Omental fat pad (tissue), 4 donors: ENCODE data around the gene COBLL1. TPM values are rescaled to one million over a fixed set of nuclear protein-coding genes. Genes with fewer than 3 reads are reported as not detected.

ENCODE experiments used
- ATAC-seq: fragments of 150-250 bp; one replicate; pipeline ENCODE4 v1.9.1; 2016; ENCODE audit warnings: mild to moderate bottlenecking, moderate library complexity; ENCODE audit not compliant: low FRiP score
- DNase-seq: peaks from one replicate; pipeline ENCODE4 v3.0.0-alpha.2; 2019; ENCODE audit warnings: low spot score
- total RNA-seq, 4 donors: library from RNA; depleted of rRNA; stranded (reverse); fragments of >200 nt; gene quantifications; one replicate each; pipeline ENCODE4 v1.1.0, GENCODE V29; 2016
- TF ChIP-seq, protein P1 (sequence below), 3 donors: fragments of 450-650 bp; IDR thresholded peaks; one replicate each; pipeline ENCODE4 v1.5.1; 2016 to 2017; ENCODE audit warnings: antibody characterized with exemption in 3 of 3, mild to moderate bottlenecking in 3 of 3, moderate library complexity in 2 of 3

The COBLL1 gene
- total RNA-seq, 4 donors from 2014 or later: 38.1 to 114 (median 68.5) TPM

DNA sequence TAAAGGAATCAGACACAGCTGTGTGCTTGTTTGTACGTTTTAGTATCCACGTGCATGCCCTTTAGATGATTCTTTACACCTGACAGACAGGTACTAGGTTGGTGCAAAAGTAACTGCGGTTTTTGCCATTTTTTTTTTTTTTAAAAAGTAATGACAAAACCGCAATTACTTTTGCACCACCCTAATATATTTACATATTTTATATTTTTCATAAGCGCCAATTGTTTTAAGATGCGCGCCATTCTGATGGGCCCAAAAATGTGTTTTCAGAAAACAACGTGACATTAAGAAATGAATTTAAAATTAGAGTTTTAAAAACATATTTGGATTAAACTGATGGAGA, 972 bp upstream of the COBLL1 start:
- DNase-seq (no peak), ATAC-seq (no peak)
- TF ChIP-seq, protein P1, sequence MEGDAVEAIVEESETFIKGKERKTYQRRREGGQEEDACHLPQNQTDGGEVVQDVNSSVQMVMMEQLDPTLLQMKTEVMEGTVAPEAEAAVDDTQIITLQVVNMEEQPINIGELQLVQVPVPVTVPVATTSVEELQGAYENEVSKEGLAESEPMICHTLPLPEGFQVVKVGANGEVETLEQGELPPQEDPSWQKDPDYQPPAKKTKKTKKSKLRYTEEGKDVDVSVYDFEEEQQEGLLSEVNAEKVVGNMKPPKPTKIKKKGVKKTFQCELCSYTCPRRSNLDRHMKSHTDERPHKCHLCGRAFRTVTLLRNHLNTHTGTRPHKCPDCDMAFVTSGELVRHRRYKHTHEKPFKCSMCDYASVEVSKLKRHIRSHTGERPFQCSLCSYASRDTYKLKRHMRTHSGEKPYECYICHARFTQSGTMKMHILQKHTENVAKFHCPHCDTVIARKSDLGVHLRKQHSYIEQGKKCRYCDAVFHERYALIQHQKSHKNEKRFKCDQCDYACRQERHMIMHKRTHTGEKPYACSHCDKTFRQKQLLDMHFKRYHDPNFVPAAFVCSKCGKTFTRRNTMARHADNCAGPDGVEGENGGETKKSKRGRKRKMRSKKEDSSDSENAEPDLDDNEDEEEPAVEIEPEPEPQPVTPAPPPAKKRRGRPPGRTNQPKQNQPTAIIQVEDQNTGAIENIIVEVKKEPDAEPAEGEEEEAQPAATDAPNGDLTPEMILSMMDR (IDR thresholded peaks at IDR 0.05): no peak

DNA sequence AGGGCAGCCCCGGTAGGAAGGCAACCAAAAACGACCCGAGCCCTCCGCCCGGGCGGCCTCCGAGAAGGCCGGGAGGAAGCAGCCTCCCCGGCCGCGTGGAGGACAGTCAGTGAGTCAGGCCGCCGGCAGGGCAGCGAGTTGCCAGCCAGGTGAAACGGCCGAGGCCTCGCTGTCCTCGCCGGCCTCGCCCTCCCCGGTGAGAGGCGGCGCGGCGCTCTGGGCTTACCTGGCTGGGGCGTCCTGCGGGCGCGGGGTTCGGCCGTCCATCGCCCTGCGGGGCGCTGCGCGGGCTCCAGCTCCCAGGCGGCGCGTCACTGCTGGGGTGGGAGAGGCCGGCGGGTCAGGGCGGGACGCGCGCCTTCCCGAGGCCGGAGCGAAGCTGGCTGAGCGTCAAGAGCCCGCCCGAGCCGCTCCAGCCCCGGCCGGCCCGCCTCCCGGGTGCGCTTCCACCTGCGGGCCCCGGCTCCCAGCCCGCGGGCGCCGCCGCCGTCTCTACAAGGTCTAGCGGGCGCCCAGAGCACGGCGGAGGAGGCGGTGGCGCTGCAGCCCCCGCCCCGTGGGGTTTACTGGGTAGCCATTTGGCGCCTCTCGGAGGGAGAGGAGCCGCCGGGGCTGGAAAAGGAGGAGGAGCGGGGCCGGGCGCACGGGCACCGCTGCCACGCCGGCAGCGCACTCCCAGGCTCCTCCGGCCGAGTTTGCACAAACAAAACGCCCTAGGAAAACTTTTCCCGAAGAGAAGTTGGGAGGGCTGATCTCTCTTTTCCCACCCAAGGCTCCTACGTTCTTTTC, 499 bp downstream of the COBLL1 start:
- ATAC-seq: peak; percentile 74
- DNase-seq: no peak
- TF ChIP-seq, protein P1 (IDR thresholded peaks at IDR 0.05): no peak

GRCh38 chr2:164840458-164840929, 1.1 kb downstream of the COBLL1 start:
- TF ChIP-seq, protein P1 (IDR thresholded peaks at IDR 0.05): no peak
- DNase-seq (no peak), ATAC-seq (peak; percentile 33)

- DNase-seq: no peak
- TF ChIP-seq, protein P1 (IDR thresholded peaks at IDR 0.05): no peak
- no peak for ATAC-seq
Measured at GRCh38 chr2:164839914-164840457, 1.6 kb downstream of the COBLL1 start.

DNA sequence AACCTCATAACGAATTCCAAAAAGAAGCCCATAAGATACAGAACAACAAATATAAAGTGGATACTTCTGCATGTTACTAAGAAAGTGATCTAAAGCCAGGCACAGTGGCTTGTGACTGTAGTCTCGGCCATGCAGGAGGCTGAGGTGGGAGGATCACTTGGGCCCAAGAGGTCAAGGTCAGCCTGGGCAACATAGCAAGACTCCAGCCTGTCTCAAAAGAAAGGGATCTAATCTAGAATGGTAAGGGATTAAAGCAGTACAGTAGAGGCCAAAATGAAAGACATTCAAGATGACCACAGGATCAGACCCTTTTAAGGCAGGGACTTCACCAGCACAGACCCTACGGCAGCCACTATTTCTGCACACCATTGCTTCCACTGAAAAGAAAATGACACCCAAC, 3.8 kb downstream of the COBLL1 start:
- TF ChIP-seq, protein P1 (IDR thresholded peaks at IDR 0.05): no peak
- no peak for DNase-seq
- no peak for ATAC-seq

DNA sequence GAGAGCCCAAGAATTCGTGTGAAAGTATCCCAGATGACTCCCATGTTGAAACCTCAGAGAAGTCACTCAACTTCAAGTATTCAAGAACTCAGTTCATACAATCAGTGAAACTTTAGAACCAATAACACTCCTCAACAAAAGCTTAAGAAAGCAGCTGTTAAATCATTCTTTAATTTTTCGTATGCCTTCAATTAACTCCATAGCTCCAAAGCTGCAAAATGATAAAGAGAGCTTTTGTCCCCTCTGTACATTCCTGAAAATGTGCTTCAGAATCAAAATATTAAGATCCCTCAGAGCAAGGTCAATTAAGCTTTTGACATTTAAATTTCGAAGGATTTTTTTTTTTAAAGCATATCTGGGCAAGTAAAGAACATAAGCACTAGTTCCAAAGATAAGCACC, 4.7 kb downstream of the COBLL1 start:
- no peak for DNase-seq
- TF ChIP-seq, protein P1 (IDR thresholded peaks at IDR 0.05): no peak
- no peak for ATAC-seq

- TF ChIP-seq, protein P1 (IDR thresholded peaks at IDR 0.05): no peak
- DNase-seq (no peak), ATAC-seq (no peak)
Measured at GRCh38 chr2:164835302-164835701, 6.3 kb downstream of the COBLL1 start.
